Muscle of leg (tissue), 11 donors: ENCODE measurements around the gene DCP1A. TPM values are rescaled to one million over a fixed set of nuclear protein-coding genes. Genes with fewer than 3 reads are reported as not detected.
"Not testable (repeated sequence)": the region's sequence is repeated elsewhere in the genome, so short reads cannot be mapped to it uniquely, and the experiment has no call there.

Experiments used
- DNase-seq: peaks from one replicate; pipeline ENCODE4 v3.0.0; 2013
- H3K27ac ChIP-seq: one replicate; pipeline ENCODE4 v1.5.1; 2013; ENCODE audit warnings: mild to moderate bottlenecking, low read length, control low read depth
- H3K27me3 ChIP-seq: one replicate; pipeline ENCODE4 v1.6.1; 2013; ENCODE audit warnings: low read length; ENCODE audit not compliant: control insufficient read depth, insufficient read depth
- H3K36me3 ChIP-seq: one replicate; pipeline ENCODE4 v1.6.1; 2013; ENCODE audit warnings: low read length; ENCODE audit not compliant: control insufficient read depth, insufficient read depth
- H3K4me1 ChIP-seq: one replicate; pipeline ENCODE4 v1.6.1; 2013; ENCODE audit warnings: low read length; ENCODE audit not compliant: control insufficient read depth, insufficient read depth
- H3K4me3 ChIP-seq: one replicate; pipeline ENCODE4 v1.5.1; 2013; ENCODE audit warnings: low read length, control low read depth
- H3K9me3 ChIP-seq: replicated peaks from 2 replicates; pipeline ENCODE4 v1.6.1; 2013; ENCODE audit warnings: low read depth, low read length; ENCODE audit not compliant: control insufficient read depth
- WGBS: methylation state at CpG from one replicate; pipeline ENCODE4 v1.1.5; 2013; ENCODE audit warnings: missing lambda C conversion rate; ENCODE audit not compliant: insufficient coverage; 5-methylcytosine and 5-hydroxymethylcytosine counted together
- polyA plus RNA-seq, 8 donors: library from polyadenylated mRNA; unstranded; fragments of 120-200 nt; gene quantifications; one replicate each; pipeline versions ENCODE4 v1.2.1 to v1.2.3, GENCODE V29; 2013; ENCODE audit warnings: inconsistent platforms in 1 of 8, low replicate concordance in 1 of 8; ENCODE audit not compliant: insufficient read length in 8 of 8, insufficient read depth in 1 of 8
- total RNA-seq: library from RNA; stranded (reverse); fragments of 120-200 nt; gene quantifications from one replicate; pipeline ENCODE4 v1.2.4, GENCODE V29; 2013

DCP1A gene
- total and polyA plus RNA-seq, 9 donors, result 13.6 to 18.5 (median 16.4) TPM

- H3K36me3 ChIP-seq, result no peaks in the 10 kb centered on the region
- H3K4me3 ChIP-seq, result no peak overlapping the region
These were observed 72.3 kb downstream of the DCP1A start for GRCh38 chr3:53274938-53275605.

GRCh38 chr3:53273146-53273670, 74.1 kb downstream of the DCP1A start:
- no peaks in the 10 kb centered on the region for H3K36me3 ChIP-seq
- no peak overlapping the region for H3K4me3 ChIP-seq
- no peaks in the 10 kb centered on the region for H3K27me3 ChIP-seq
- H3K4me1 ChIP-seq, result peaks cover 6% of the 10 kb centered on the region
- no peak overlapping the region for H3K27ac ChIP-seq
- H3K9me3 ChIP-seq, result no peaks in the 10 kb centered on the region
- WGBS, result 65% methylated on average over 9 of the region's 10 CpGs
- no peak for DNase-seq

More at GRCh38 chr3:53274938-53275605, 72.3 kb downstream of the DCP1A start:
- no peaks in the 10 kb centered on the region for H3K27me3 ChIP-seq
- DNase-seq, result no peak
- no peak overlapping the region for H3K27ac ChIP-seq
- H3K9me3 ChIP-seq, result no peaks in the 10 kb centered on the region
- H3K4me1 ChIP-seq, result peaks cover 4% of the 10 kb centered on the region
- WGBS, result 63% methylated on average over 2 of the region's 5 CpGs

- H3K4me1 ChIP-seq, result peaks cover 6% of the 10 kb centered on the region
- no peaks in the 10 kb centered on the region for H3K36me3 ChIP-seq
- no peak overlapping the region for H3K27ac ChIP-seq
- H3K9me3 ChIP-seq, result no peaks in the 10 kb centered on the region
- peak; percentile 82 for DNase-seq
- 43% methylated on average over 9 of the region's 12 CpGs for WGBS
- no peak overlapping the region for H3K4me3 ChIP-seq
- H3K27me3 ChIP-seq, result no peaks in the 10 kb centered on the region
These were observed 77.2 kb downstream of the DCP1A start for GRCh38 chr3:53269888-53270880.

GRCh38 chr3:53269193-53269592, 78.2 kb downstream of the DCP1A start:
- not testable (repeated sequence) for H3K27me3 ChIP-seq, H3K4me1 ChIP-seq, H3K9me3 ChIP-seq, H3K27ac ChIP-seq, H3K4me3 ChIP-seq, DNase-seq, H3K36me3 ChIP-seq
- WGBS, result 96% methylated on average over 11 of the region's 11 CpGs

- no peaks in the 10 kb centered on the region for H3K9me3 ChIP-seq
- H3K36me3 ChIP-seq, result no peaks in the 10 kb centered on the region
- H3K27me3 ChIP-seq, result no peaks in the 10 kb centered on the region
- peaks cover 6% of the 10 kb centered on the region for H3K4me1 ChIP-seq
- no peak overlapping the region for H3K4me3 ChIP-seq
- DNase-seq, result no peak
- no peak overlapping the region for H3K27ac ChIP-seq
These were observed 79.6 kb downstream of the DCP1A start for GRCh38 chr3:53267766-53268165.

- no peak for DNase-seq
- H3K9me3 ChIP-seq, result no peaks in the 10 kb centered on the region
These were observed 82.6 kb downstream of the DCP1A start for GRCh38 chr3:53264718-53265117.

GRCh38 chr3:53263907-53264306, 83.4 kb downstream of the DCP1A start:
- H3K4me3 ChIP-seq, result no peak overlapping the region
- H3K27me3 ChIP-seq, result no peaks in the 10 kb centered on the region
- H3K9me3 ChIP-seq, result no peaks in the 10 kb centered on the region
- H3K36me3 ChIP-seq, result no peaks in the 10 kb centered on the region
- no peaks in the 10 kb centered on the region for H3K4me1 ChIP-seq
- no CpG with 5 or more reads among the region's 4 CpGs for WGBS
- H3K27ac ChIP-seq, result no peak overlapping the region
- no peak for DNase-seq

More at GRCh38 chr3:53264718-53265117, 82.6 kb downstream of the DCP1A start:
- no peak overlapping the region for H3K27ac ChIP-seq
- no peak overlapping the region for H3K4me3 ChIP-seq
- H3K27me3 ChIP-seq, result no peaks in the 10 kb centered on the region
- no peaks in the 10 kb centered on the region for H3K36me3 ChIP-seq
- H3K4me1 ChIP-seq, result no peaks in the 10 kb centered on the region
- WGBS, result no CpG with 5 or more reads among the region's 3 CpGs

GRCh38 chr3:53261712-53262111, 85.6 kb downstream of the DCP1A start:
- no peaks in the 10 kb centered on the region for H3K9me3 ChIP-seq
- no peaks in the 10 kb centered on the region for H3K4me1 ChIP-seq
- H3K27me3 ChIP-seq, result no peaks in the 10 kb centered on the region
- no peak for DNase-seq
- no peak overlapping the region for H3K27ac ChIP-seq
- WGBS, result 53% methylated on average over 2 of the region's 5 CpGs
- H3K4me3 ChIP-seq, result no peak overlapping the region
- no peaks in the 10 kb centered on the region for H3K36me3 ChIP-seq

- Histone ChIP-seq H3K4me3 (no peak overlapping the region), H3K36me3 (no peaks in the 10 kb centered on the region), H3K9me3 (no peaks in the 10 kb centered on the region), H3K27me3 (no peaks in the 10 kb centered on the region), H3K4me1 (peaks cover 4% of the 10 kb centered on the region), H3K27ac (no peak overlapping the region)
- no CpG with 5 or more reads among the region's 4 CpGs for WGBS
- DNase-seq, result no peak
These were observed 87.0 kb downstream of the DCP1A start for GRCh38 chr3:53260286-53260785.
